Mononuclear cell (primary cell): Measurements from ENCODE around the gene VPS37C. TPM values are rescaled to one million over a fixed set of nuclear protein-coding genes. Genes with fewer than 3 reads are reported as not detected.
"Not testable (repeated sequence)": the region's sequence is repeated elsewhere in the genome, so short reads cannot be mapped to it uniquely, and the experiment has no call there.

ENCODE experiments used
- H3K27me3 ChIP-seq: 2 replicates; pipeline ENCODE4 v1.6.0; 2011; ENCODE audit warnings: low read length, control low read depth; ENCODE audit not compliant: insufficient read depth
- H3K4me1 ChIP-seq: 2 replicates; pipeline ENCODE4 v1.5.1; 2011; ENCODE audit warnings: mild to moderate bottlenecking, low read length, control low read depth; ENCODE audit not compliant: insufficient read depth
- H3K4me3 ChIP-seq: 2 replicates; pipeline ENCODE4 v1.5.1; 2011; ENCODE audit warnings: mild to moderate bottlenecking, low read length, moderate library complexity
- H3K9me3 ChIP-seq: 2 replicates; pipeline ENCODE4 v1.5.1; 2011; ENCODE audit warnings: low read depth, mild to moderate bottlenecking, control low read depth, low read length
- total RNA-seq: library from RNA; depleted of rRNA; stranded (reverse); fragments of >200 nt; gene quantifications from one replicate; pipeline ENCODE4 v1.2.3, GENCODE V29; 2012

The VPS37C gene
- total RNA-seq, 1 donor = 5.5 TPM

GRCh38 chr11:61187505-61188130, 26.4 kb upstream of the VPS37C start:
- Histone ChIP-seq H3K27me3 (no peaks in the 10 kb centered on the region), H3K4me3 (no peak overlapping the region), H3K9me3 (no peaks in the 10 kb centered on the region), H3K4me1 (no peaks in the 10 kb centered on the region)

GRCh38 chr11:61186504-61186903, 25.3 kb upstream of the VPS37C start:
- no peaks in the 10 kb centered on the region for H3K27me3 ChIP-seq
- H3K4me1 ChIP-seq = no peaks in the 10 kb centered on the region

GRCh38 chr11:61183645-61184044, 22.4 kb upstream of the VPS37C start:
- no peak overlapping the region for H3K4me3 ChIP-seq
- no peaks in the 10 kb centered on the region for H3K4me1 ChIP-seq
- H3K9me3 ChIP-seq = no peaks in the 10 kb centered on the region
- H3K27me3 ChIP-seq = no peaks in the 10 kb centered on the region

More at GRCh38 chr11:61186504-61186903, 25.3 kb upstream of the VPS37C start:
- Histone ChIP-seq H3K9me3 (no peaks in the 10 kb centered on the region), H3K4me3 (no peak overlapping the region)

GRCh38 chr11:61181489-61181888, 20.3 kb upstream of the VPS37C start:
- Histone ChIP-seq H3K27me3 (no peaks in the 10 kb centered on the region), H3K9me3 (no peaks in the 10 kb centered on the region), H3K4me1 (no peaks in the 10 kb centered on the region)

GRCh38 chr11:61180205-61180604, 19.0 kb upstream of the VPS37C start:
- not testable (repeated sequence) for H3K4me1 ChIP-seq, H3K4me3 ChIP-seq, H3K9me3 ChIP-seq, H3K27me3 ChIP-seq

More at GRCh38 chr11:61181489-61181888, 20.3 kb upstream of the VPS37C start:
- H3K4me3 ChIP-seq = no peak overlapping the region

GRCh38 chr11:61176446-61176845, 15.2 kb upstream of the VPS37C start:
- Histone ChIP-seq H3K4me1 (peaks cover 18% of the 10 kb centered on the region), H3K27me3 (no peaks in the 10 kb centered on the region), H3K9me3 (no peaks in the 10 kb centered on the region), H3K4me3 (no peak overlapping the region)

- Histone ChIP-seq H3K27me3 (no peaks in the 10 kb centered on the region), H3K4me1 (peaks cover 20% of the 10 kb centered on the region), H3K9me3 (no peaks in the 10 kb centered on the region), H3K4me3 (no peak overlapping the region)
Measured at GRCh38 chr11:61174949-61175348, 13.7 kb upstream of the VPS37C start.

GRCh38 chr11:61174273-61174672, 13.0 kb upstream of the VPS37C start:
- Histone ChIP-seq H3K9me3 (no peaks in the 10 kb centered on the region), H3K4me3 (no peak overlapping the region), H3K4me1 (peaks cover 20% of the 10 kb centered on the region), H3K27me3 (no peaks in the 10 kb centered on the region)

GRCh38 chr11:61173456-61173855, 12.2 kb upstream of the VPS37C start:
- H3K4me3 ChIP-seq = no peak overlapping the region
- H3K4me1 ChIP-seq = peaks cover 24% of the 10 kb centered on the region
- H3K27me3 ChIP-seq = no peaks in the 10 kb centered on the region
- H3K9me3 ChIP-seq = no peaks in the 10 kb centered on the region

- no peaks in the 10 kb centered on the region for H3K9me3 ChIP-seq
- no peak overlapping the region for H3K4me3 ChIP-seq
- H3K4me1 ChIP-seq = peaks cover 29% of the 10 kb centered on the region
- H3K27me3 ChIP-seq = no peaks in the 10 kb centered on the region
Measured at GRCh38 chr11:61172888-61173287, 11.7 kb upstream of the VPS37C start.

GRCh38 chr11:61172356-61172755, 11.1 kb upstream of the VPS37C start:
- Histone ChIP-seq H3K27me3 (no peaks in the 10 kb centered on the region), H3K4me1 (peaks cover 35% of the 10 kb centered on the region), H3K4me3 (no peak overlapping the region), H3K9me3 (no peaks in the 10 kb centered on the region)

GRCh38 chr11:61171907-61172306, 10.7 kb upstream of the VPS37C start:
- peaks cover 38% of the 10 kb centered on the region for H3K4me1 ChIP-seq

GRCh38 chr11:61170566-61170965, 9.3 kb upstream of the VPS37C start:
- Histone ChIP-seq H3K9me3 (no peaks in the 10 kb centered on the region), H3K4me3 (no peak overlapping the region), H3K27me3 (no peaks in the 10 kb centered on the region), H3K4me1 (peaks cover 39% of the 10 kb centered on the region)

More at GRCh38 chr11:61171907-61172306, 10.7 kb upstream of the VPS37C start:
- no peak overlapping the region for H3K4me3 ChIP-seq
- no peaks in the 10 kb centered on the region for H3K27me3 ChIP-seq
- no peaks in the 10 kb centered on the region for H3K9me3 ChIP-seq

- Histone ChIP-seq H3K9me3 (no peaks in the 10 kb centered on the region), H3K4me1 (peaks cover 57% of the 10 kb centered on the region), H3K27me3 (no peaks in the 10 kb centered on the region), H3K4me3 (no peak overlapping the region)
Measured at GRCh38 chr11:61168800-61169199, 7.6 kb upstream of the VPS37C start.

- no peak overlapping the region for H3K4me3 ChIP-seq
- peaks cover 63% of the 10 kb centered on the region for H3K4me1 ChIP-seq
Measured at GRCh38 chr11:61168042-61168688, 6.9 kb upstream of the VPS37C start.

GRCh38 chr11:61166331-61166730, 5.1 kb upstream of the VPS37C start:
- H3K9me3 ChIP-seq, H3K27me3 ChIP-seq, H3K4me3 ChIP-seq: not testable (repeated sequence)
- H3K4me1 ChIP-seq = peaks cover 61% of the 10 kb centered on the region

More at GRCh38 chr11:61168042-61168688, 6.9 kb upstream of the VPS37C start:
- no peaks in the 10 kb centered on the region for H3K27me3 ChIP-seq
- H3K9me3 ChIP-seq = no peaks in the 10 kb centered on the region
